Eye (tissue), 1 donor: ENCODE results near the gene KCNK5.

Experiments
- DNase-seq: peaks from one replicate; pipeline ENCODE4 v3.0.0-alpha.2; 2015

KCNK5 gene, protein sequence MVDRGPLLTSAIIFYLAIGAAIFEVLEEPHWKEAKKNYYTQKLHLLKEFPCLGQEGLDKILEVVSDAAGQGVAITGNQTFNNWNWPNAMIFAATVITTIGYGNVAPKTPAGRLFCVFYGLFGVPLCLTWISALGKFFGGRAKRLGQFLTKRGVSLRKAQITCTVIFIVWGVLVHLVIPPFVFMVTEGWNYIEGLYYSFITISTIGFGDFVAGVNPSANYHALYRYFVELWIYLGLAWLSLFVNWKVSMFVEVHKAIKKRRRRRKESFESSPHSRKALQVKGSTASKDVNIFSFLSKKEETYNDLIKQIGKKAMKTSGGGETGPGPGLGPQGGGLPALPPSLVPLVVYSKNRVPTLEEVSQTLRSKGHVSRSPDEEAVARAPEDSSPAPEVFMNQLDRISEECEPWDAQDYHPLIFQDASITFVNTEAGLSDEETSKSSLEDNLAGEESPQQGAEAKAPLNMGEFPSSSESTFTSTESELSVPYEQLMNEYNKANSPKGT

DNA sequence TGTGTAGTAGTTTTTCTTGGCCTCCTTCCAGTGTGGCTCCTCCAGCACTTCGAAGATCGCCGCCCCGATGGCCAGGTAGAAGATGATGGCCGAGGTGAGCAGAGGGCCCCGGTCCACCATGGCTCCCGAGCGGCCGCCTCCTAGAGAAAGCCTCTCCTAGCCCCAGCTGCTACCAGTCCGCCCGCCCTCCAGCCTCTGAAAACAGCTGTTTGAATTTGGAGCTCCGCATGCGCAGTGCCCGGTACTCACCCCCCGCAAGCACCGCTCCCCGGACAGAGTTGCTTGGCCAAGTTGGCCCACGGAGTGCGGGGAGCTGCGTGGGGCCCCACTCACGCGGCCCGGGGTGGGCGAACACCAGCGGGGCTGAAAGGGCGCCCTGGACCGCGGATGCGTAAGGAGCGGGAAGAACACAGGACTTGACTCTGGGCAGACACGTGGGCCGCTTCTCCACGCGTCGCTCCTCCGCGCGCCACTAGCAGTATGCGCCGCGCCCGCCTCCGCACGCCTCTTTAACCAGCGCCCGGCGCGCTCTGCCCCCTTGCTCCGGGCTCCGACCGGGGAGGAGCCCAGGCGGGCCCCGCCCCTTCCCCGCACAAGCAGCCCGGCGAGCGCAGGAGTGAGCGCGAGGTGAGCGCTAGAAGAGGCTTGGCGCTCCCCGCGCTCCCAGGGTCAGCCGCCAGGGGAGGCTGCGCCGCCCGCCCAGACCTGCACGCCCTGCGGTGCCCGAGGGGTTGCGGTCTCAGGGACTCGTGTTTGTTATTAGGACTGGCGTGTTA lies at the start of gene KCNK5:
TSS of gene KCNK5 (minus strand) at position 484 of the 776 bp plus-strand sequence. CDS start at position 120, 364 bp downstream.
- DNase-seq = peak; percentile 87

DNA sequence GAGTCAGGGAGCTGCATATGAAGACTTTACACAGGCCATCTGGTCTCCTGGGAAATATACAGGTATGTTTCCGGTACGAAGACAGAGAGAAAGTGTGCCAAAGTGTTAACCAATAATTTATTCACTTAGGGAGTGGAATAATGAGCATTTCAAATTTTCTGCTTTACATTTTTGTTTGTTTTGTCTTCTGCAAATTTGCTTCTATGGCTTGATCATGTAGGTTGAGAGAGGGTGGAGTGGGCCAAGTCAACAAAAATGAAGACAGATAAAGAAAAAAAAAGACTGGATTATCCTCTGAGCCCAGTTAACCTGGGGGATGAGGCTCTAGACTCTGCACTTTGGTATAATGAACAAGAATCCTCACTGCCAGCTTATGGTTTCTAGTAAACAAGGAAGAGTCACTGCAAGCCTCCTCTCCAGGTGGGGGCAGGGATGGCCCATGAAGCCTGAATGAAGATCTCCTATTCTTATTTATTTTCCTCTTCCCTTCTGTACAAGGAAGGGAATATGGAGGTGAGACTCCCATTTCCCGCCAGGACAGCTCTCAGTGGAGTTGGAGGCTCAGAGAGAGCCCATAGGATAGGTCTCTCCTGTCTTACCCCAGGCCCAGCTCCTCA lies 47.2 kb upstream of the KCNK5 start:
- no peak for DNase-seq

DNA sequence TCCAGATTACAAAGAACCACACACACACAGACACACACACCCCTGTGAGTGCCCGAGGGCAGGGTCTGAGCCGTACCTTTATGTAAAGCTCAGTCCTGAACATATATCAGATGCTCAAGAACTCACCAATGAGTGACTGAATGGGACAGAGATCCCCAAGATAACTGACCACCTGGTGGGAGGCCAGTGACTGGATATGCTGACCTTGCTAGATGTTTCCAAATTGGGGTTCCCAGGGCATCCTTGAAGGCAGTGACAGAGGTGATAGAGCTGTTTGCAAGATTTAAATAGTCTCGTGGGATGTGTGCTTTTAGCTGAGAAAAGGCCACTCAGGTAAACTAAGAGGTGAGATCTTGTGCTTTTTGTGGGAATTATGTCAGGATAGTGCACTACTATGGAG lies 45.6 kb upstream of the KCNK5 start:
- no peak for DNase-seq

DNA sequence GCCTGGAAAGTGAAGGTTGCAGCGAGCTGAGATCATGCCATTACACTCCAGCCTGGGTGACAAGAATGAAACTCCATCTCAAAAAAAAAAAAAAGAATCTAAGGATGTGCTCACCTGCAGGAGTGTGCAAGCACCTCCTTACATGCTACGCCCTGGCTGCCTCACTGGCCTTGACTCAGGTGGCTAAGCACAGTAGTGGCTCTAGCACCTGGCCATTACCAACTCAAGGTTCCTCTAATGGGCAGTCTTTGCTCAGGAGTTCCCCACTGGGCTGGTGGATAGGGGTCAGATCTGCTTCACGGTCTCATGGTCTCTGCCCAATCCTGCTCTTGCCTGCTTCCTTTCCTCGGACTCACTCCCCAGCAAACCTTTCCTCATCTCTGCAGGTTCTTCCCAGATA lies 45.2 kb upstream of the KCNK5 start:
- DNase-seq = no peak

DNA sequence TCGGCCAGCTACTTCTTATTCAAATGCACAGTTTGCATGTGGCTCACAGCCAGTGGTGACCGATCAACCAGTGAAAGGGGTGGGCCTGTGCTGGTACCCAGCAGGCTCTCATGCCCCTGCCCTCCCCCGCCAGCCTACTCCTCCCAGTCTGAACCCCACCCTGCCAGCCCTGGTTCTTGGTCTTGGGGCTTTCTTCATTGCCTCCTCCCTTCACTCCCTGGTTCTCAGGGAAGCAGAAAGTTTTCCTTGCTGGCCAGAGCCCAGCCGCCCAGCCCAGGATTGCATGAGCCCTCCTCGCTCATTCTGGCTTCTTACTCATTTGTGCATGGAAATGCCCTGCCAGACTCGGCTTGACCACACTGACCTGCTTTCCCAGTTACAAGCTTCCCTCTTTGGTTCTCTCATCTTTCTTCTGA lies 44.1 kb upstream of the KCNK5 start:
- no peak for DNase-seq

DNA sequence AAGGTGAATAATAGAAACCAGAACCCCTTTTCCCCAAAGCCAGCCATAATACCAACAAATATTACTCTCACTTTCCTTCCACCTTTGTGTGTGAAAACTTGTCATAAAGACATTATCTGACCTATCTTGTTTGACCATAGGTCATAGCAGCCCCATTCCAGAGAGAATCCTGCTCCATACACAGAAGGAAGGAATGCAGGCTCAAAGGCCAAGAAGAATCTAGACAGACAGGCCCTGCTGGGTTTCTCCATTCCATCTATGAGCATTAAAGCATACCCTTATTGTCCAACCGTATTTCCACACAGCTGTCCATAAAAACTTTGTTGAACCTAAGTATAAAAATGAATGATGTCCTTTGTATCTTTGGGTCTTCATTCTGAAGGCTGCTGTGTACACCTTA lies 40.7 kb upstream of the KCNK5 start:
- no peak for DNase-seq

DNA sequence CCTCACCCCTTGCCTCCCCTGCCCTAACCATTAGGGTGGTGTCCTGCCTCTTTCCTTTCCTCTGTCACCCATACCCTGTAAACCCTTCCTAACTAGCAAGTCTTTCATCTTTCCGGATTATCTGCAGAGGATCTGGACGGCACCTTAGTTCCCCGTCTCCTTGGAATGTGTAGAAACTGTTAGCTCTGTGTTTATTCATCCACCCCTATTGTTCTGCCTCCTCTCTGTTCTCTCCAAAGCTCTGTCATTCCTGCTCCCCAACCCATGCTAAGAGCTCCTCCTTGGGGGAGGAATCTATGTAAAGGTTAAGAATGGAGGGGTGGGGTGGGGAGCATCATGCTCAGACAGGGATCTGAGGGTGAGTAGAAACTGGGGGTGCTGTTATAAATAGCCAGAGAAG lies 39.4 kb upstream of the KCNK5 start:
- DNase-seq = no peak

DNA sequence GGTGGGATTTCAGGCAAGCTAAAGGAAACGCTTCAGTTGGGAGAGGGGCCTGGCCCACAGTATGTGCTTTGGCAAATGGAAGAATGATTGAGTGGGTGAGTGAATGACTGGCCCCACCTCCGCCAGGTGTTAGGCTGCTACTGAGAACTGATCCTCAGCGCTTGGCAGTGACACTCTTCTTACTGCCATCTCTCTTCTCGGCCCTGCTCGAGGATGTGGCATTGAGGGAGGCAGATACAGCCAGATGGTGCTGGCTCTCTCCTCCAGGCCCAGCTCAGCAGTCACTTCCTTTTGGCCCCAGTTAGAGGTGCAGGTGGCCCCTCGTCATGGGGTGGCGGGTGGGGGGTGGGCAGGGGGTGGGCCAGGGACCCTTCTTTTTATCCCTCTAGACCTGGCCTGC lies 38.9 kb upstream of the KCNK5 start:
- DNase-seq = no peak

DNA sequence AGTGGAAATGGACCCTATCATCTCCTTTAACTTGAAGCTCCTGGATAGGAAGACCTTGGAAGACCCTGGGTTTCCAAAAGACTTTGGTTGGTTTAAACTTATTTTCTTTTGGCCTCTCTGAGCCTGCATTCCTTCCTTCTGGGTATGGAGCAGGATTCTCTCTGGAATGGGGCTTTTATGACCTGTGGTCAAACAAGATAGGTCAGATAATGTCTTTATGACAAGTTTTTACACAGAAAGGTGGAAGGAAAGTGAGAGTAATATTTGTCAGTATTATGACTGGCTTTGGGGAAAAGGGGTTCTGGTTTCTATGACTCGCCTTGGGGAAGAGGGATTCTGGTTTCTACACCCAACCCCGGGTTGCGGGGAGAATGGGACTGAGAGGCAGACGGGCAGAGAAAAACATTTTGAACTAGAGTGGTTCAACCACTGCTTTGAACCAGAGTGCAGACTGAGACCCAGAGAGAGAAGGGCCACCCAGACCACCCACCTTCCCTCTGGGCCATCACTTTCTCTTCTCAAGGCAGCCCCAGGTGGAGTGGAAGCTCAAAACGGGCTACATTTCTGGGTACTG lies 37.6 kb upstream of the KCNK5 start:
- DNase-seq = no peak

DNA sequence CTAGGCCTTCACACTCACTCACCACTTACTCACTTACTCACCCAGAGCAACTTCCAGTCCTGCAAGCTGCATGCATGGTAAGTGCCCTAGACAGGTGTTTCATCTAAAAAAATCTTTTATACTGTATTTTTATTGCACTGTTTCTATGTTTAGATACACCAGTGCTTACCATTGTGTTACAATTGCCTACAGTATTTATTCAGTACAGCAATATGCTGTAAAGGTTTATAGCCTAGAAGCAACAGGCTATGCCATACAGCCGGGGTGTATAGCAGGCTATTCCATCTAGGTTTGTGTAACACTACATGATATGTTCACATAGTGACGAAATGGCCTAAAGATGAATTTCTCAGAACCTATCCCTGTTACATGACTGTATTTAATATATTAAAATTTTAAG lies 37.1 kb upstream of the KCNK5 start:
- DNase-seq = no peak

DNA sequence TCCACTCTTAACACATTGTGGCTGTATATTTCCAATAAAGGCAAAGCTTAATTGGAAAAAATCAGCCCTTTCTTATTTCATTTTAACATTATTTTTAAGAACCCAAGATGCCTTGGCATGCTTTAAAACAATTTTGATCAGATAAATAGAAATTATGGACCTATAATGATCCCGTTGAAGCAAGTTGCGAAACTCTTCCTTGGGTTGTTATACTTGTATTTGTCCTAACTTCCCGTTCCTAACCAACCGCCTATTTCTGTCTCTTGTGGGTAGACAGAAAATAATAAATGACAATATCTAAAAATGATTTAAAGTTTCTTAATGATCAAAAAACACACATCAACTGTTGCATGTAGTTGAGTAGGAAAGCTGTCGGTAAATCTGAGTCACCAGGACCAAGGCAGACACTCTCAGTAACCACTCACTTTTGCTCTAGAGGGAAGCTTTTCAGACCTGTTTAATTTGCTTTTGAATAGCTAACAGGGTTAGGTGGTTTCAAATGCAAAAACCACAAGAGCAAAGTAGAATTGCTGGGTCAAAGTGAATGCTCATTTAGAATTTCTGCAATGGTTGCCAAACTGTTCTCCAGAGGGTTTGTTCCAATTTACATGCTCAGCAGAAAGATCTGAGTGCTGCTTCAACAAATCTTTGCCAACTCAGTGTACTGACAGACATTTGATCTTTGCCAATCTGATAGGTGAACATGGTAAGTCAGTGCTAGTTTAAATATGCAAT lies 34.2 kb upstream of the KCNK5 start:
- DNase-seq = no peak

DNA sequence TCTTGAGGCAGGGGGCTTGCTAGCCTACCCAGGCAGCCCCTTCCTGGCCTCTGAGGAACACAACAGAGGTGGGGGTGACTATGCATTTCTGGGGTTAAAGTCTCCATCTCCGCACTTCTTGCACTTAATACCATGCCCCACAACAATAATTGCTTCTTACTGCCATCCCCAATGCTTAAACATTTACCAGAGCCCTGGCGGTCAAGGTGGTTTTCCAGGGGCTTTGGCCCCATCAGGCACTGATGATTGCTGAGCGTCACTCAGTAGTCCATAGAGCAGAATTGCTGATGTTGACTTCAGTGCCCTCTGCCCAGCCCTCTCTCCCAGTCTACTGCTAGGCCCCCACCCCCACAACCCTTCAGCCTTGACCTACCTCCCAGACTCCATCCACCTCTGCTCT lies 32.5 kb upstream of the KCNK5 start:
- DNase-seq = no peak

DNA sequence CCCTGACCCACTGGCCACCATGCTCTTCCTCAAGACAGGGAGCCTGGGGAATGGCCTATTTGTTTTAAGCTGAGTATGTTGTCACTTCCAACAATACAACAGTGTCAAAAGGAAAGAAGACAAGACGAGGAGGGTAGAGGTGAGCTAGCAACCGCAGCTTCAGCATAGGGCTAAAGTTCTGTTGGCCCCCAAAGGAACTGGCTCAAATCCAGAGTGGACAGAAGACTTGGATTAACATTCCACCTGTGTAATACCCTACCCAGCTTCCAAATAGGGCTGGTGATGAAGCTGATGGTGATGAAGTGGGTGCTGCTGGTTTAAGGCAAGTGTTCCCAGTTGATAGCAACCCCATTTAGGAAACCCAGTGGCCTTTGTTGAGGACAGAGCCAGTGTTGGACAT lies 31.7 kb upstream of the KCNK5 start:
- no peak for DNase-seq

DNA sequence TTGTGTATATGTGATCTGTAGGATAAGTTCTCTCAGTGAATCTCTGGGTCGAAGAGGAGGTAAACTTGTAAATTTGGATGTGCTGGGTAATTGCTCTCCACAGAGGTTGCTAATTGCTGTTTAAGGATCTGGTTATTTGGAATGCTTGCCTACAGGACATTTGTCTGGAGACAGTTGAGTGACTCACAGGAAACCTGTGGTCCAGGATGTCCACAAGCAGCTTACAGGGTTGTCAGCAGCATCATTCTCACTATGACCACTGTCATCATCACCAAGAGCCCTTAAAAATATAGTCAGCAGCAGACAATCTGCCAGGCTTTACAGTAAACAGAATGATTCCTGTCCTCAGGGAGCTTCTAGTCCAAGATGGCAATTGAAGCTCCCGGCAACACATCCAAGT lies 31.2 kb upstream of the KCNK5 start:
- DNase-seq = no peak

DNA sequence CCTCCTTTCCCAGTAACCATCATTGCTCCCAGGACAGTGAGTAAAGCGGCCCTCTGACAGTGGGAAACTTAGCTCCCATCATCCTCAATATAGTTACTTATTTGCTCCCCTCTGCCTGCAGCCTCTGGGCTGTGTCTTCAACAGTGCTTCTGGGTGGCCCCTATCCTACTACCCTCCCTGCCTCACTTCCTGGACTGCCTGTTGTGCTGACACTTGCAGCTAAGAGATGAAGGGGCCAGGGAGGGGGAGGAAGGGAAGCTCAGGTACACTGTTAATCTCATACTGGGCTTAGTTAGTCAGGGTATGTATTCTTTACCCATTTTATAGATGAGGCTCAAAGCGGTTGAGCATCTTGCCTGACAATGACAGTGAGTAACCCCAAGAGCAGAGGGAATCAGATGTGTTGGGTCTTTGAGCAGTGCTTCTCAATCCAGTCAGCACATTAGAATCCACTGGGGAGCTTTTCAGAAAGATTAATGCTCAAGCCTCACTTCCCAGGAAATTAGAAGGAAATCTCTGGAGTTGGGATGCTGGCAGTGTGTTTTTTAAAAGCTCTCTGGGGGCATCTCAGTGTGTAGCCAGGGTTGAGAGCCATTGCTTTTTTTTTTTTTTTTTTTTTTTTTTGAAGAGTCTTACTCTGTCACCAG lies 27.1 kb upstream of the KCNK5 start:
- DNase-seq = peak; percentile 45

DNA sequence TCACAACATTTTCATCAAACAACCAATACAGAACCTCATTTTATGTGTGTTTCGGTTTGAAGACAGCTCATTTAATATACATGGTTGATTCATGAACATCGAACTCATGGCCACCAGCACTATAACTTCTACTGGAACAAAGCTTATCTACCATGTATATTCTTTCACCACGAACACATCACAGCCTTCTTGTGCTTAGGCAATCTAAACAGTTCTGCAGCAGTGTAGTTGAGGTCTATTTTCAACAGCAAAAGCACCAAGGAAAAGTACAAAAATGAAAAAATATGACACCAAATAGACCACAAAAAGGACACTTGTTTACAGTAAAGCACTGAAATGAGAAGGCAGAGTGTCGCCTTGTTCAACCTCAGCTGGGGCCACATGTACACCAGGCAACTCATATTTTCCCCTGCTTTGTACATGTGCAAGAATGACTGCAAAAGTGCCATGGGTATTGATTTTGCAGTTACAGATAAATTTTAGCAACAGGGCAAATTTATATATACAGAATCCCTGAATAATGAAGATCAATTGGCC lies 25.8 kb upstream of the KCNK5 start:
- no peak for DNase-seq

DNA sequence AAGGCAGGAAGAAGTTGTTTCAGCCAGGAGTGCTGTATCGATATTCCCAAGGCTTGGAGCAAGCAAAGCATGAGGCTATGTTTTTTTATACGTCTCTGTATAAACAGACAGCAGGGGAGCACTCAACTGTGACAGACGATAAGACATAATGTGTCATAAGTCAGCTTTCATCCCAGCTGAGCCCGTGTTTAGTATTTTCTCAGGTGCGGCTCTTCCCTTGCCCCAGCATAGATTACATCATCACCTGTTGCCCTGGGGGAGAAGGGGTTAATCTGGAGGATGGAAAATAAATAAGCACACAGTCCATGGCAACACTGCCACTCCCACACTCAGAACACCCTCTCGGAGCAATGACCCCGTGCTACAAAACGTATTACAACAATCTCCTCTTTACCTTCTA lies 22.1 kb upstream of the KCNK5 start:
- peak; percentile 2 for DNase-seq

DNA sequence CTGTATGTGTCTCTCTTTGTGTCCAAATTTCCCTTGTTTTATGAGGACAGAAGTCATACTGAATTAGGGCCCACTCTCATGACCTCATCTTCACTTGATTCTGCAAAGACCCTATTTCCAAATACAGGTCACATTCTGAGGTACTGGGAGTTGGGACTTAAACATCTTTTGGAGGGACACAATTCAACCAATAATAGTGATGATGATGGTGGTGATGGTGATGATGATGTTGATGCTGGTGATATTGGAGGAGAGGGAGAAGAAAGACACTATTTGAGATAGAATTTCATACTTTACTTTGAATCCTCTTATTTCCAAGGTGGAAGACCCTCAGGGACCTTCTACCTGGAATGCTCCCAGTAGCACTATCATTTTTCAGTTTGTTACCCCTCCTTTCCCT lies 21.2 kb upstream of the KCNK5 start:
- no peak for DNase-seq

DNA sequence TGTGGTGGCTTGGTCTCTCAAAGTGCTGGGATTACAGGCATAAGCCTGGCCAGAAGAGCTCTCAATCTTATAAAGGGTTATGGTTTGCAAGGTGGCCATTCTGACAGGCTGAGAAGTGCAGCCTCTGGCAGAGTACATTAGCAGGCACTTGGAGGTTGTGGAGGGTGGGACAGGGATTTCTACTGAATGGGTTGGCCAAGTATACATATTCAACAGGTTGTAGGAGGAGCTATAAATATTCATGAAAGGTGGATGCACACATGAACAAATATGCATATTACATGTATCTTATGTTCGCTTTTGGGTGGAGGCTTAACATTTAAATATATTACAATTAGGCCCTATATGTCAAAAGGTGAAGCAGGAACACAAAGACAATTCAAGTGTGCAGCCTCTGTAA lies 20.0 kb upstream of the KCNK5 start:
- DNase-seq = no peak

DNA sequence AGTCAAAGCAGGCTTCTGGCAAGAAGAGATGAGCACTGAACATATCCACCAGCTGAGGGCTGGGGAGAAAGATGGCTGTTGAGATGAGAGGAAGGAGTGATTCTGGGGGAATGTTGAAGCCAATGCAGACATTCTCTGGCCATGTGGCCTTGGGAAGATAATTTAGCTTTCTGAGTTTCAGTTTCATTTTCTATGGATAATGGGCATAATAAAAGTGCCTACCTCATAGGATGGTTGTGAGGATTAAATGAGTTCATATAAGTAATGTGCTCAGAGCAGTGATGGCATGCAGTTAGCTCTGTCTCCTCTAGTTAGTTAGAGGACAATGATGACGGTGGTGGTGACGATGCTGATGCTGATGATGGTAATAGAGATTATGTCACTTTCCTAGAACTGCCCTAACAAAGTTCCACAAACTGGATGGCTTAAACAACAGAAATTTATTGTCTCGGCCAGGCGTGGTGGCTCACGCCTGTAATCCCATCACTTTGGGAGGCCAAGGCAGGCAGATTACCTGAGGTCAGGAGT lies 18.5 kb upstream of the KCNK5 start:
- no peak for DNase-seq

DNA sequence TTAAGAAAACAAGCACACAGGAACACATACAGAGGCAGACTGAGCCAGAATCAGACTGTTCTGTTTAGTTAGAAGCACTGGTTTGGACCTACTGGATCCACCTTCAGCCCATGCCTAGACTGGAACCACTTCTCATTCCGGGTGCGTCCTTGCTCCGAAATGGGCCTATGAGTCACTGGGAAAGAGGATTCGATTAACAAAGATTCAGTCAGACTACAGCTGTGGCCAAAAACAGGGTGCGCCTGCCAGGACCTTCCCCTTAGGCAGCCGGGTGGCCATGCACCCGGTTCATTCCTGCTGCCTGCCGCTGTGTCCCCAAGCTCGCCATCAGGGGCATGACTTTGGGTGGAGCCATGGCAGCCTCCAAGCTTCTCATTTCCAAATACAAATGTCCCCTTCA lies 14.5 kb upstream of the KCNK5 start:
- DNase-seq = no peak
